Measurements from ENCODE around the gene TIRAP. TPM values are rescaled to one million over a fixed set of nuclear protein-coding genes. Genes with fewer than 3 reads are reported as not detected.

TIRAP gene
- total RNA-seq, 4 donors from 2014 or later, result 8.6 to 15.2 (median 12.6) TPM

- Histone ChIP-seq H3K4me3 (no peak overlapping the region), H3K4me1 (peaks cover 24% of the 10 kb centered on the region), H3K9me3 (no peaks in the 10 kb centered on the region), H3K27ac (no peak overlapping the region), H3K36me3 (peaks cover 34% of the 10 kb centered on the region), H3K27me3 (no peaks in the 10 kb centered on the region)
- WGBS, result 89% methylated on average over 6 of the region's 6 CpGs
- DNase-seq (ENCODE audit: low spot score in 2 of 2), result peak; percentile 32 to 64
- TF ChIP-seq CTCF (IDR thresholded peaks at IDR 0.05), result no peak
- TF ChIP-seq POLR2AphosphoS5 (IDR thresholded peaks at IDR 0.05), result no peak
- no peak for TF ChIP-seq POLR2A (IDR thresholded peaks at IDR 0.05)
- TF ChIP-seq EP300 (IDR thresholded peaks at IDR 0.05), result no peak
These were observed 52.0 kb downstream of the TIRAP start for GRCh38 chr11:126334659-126335462.

- Histone ChIP-seq H3K9me3 (no peaks in the 10 kb centered on the region), H3K4me3 (no peak overlapping the region), H3K36me3 (peaks cover 34% of the 10 kb centered on the region), H3K27me3 (no peaks in the 10 kb centered on the region), H3K27ac (no peak overlapping the region), H3K4me1 (peaks cover 29% of the 10 kb centered on the region)
- DNase-seq (ENCODE audit: low spot score in 2 of 2), result peak in 1 of 2 donors; percentile 47
- TF ChIP-seq POLR2A (IDR thresholded peaks at IDR 0.05), result no peak
- TF ChIP-seq POLR2AphosphoS5 (IDR thresholded peaks at IDR 0.05), result no peak
- TF ChIP-seq CTCF (IDR thresholded peaks at IDR 0.05), result no peak
- TF ChIP-seq EP300 (IDR thresholded peaks at IDR 0.05), result no peak
- WGBS, result 87% methylated on average over 5 of the region's 5 CpGs
These were observed 52.5 kb downstream of the TIRAP start for GRCh38 chr11:126335463-126335760.

- TF ChIP-seq CTCF (IDR thresholded peaks at IDR 0.05), result no peak
- no peak for TF ChIP-seq EP300 (IDR thresholded peaks at IDR 0.05)
- no peak for TF ChIP-seq POLR2A (IDR thresholded peaks at IDR 0.05)
- Histone ChIP-seq H3K4me1 (peaks cover 36% of the 10 kb centered on the region), H3K27me3 (no peaks in the 10 kb centered on the region), H3K36me3 (peaks cover 33% of the 10 kb centered on the region), H3K9me3 (no peaks in the 10 kb centered on the region), H3K4me3 (no peak overlapping the region), H3K27ac (no peak overlapping the region)
- WGBS, result 78% methylated on average over 8 of the region's 8 CpGs
- peak in 1 of 2 donors; percentile 21 for DNase-seq (ENCODE audit: low spot score in 2 of 2)
These were observed 53.2 kb downstream of the TIRAP start for GRCh38 chr11:126336138-126336541.

GRCh38 chr11:126336671-126337101 is 53.8 kb downstream of the TIRAP start:
- 80% methylated on average over 2 of the region's 9 CpGs for WGBS
- peaks cover 28% of the 10 kb centered on the region for H3K36me3 ChIP-seq
- no peaks in the 10 kb centered on the region for H3K9me3 ChIP-seq
- H3K27me3 ChIP-seq, result no peaks in the 10 kb centered on the region
- H3K4me1 ChIP-seq, result peaks cover 33% of the 10 kb centered on the region
- no peak overlapping the region for H3K27ac ChIP-seq
- H3K4me3 ChIP-seq, result no peak overlapping the region
- DNase-seq (ENCODE audit: low spot score in 2 of 2), result peak; percentile 56 to 61
- TF ChIP-seq POLR2A (IDR thresholded peaks at IDR 0.05) (no peak), EP300 (IDR thresholded peaks at IDR 0.05) (no peak), CTCF (IDR thresholded peaks at IDR 0.05) (no peak)

GRCh38 chr11:126337126-126337473 is 54.2 kb downstream of the TIRAP start:
- Histone ChIP-seq H3K4me3 (no peak overlapping the region), H3K27ac (no peak overlapping the region), H3K9me3 (no peaks in the 10 kb centered on the region), H3K27me3 (no peaks in the 10 kb centered on the region), H3K36me3 (peaks cover 25% of the 10 kb centered on the region), H3K4me1 (peaks cover 29% of the 10 kb centered on the region)
- 90% methylated on average over 4 of the region's 4 CpGs for WGBS
- no peak for TF ChIP-seq POLR2A (IDR thresholded peaks at IDR 0.05)
- no peak for TF ChIP-seq CTCF (IDR thresholded peaks at IDR 0.05)
- no peak for TF ChIP-seq EP300 (IDR thresholded peaks at IDR 0.05)
- TF ChIP-seq POLR2AphosphoS5 (IDR thresholded peaks at IDR 0.05), result no peak
- DNase-seq (ENCODE audit: low spot score in 2 of 2), result peak in 1 of 2 donors; percentile 35
